T-helper 1 cell treated with Interleukin-12 subunit alpha and Interleukin-12 subunit beta and Interleukin-4 antibody, amounts not matched to agents 30 μg/mL and 1 μg/mL, for 36 hours (primary cell): Measurements from ENCODE around the gene NPIPA5.
"Not testable (repeated sequence)": the region's sequence is repeated elsewhere in the genome, so short reads cannot be mapped to it uniquely, and the experiment has no call there.

Experiments used
- H3K27ac Mint-ChIP-seq: one replicate; pipeline ENCODE4 v1.8.0; 2021; ENCODE audit warnings: mild to moderate bottlenecking, mixed read lengths
- H3K27me3 Mint-ChIP-seq: one replicate; pipeline ENCODE4 v1.8.0; 2021; ENCODE audit warnings: low read depth, mixed read lengths
- H3K36me3 Mint-ChIP-seq: one replicate; pipeline ENCODE4 v1.8.0; 2021; ENCODE audit warnings: low read depth, mixed read lengths
- H3K4me1 Mint-ChIP-seq: one replicate; pipeline ENCODE4 v1.8.0; 2021; ENCODE audit warnings: low read depth, mixed read lengths
- H3K4me3 Mint-ChIP-seq: one replicate; pipeline ENCODE4 v1.8.0; 2021; ENCODE audit warnings: mild to moderate bottlenecking, moderate library complexity, mixed read lengths
- H3K9me3 Mint-ChIP-seq: one replicate; pipeline ENCODE4 v1.8.0; 2021; ENCODE audit warnings: mixed read lengths

The NPIPA5 gene

GRCh38 chr16:15348721-15349120 is 29.4 kb downstream of the NPIPA5 start:
- H3K4me3 Mint-ChIP-seq, H3K4me1 Mint-ChIP-seq, H3K27me3 Mint-ChIP-seq, H3K36me3 Mint-ChIP-seq, H3K27ac Mint-ChIP-seq, H3K9me3 Mint-ChIP-seq: not testable (repeated sequence)

GRCh38 chr16:15342337-15342736 is 35.8 kb downstream of the NPIPA5 start:
- H3K27ac Mint-ChIP-seq, H3K4me1 Mint-ChIP-seq, H3K9me3 Mint-ChIP-seq, H3K4me3 Mint-ChIP-seq, H3K27me3 Mint-ChIP-seq, H3K36me3 Mint-ChIP-seq: not testable (repeated sequence)

GRCh38 chr16:15338986-15339385 is 39.1 kb downstream of the NPIPA5 start:
- not testable (repeated sequence) for H3K27me3 Mint-ChIP-seq, H3K4me1 Mint-ChIP-seq, H3K36me3 Mint-ChIP-seq, H3K4me3 Mint-ChIP-seq, H3K9me3 Mint-ChIP-seq, H3K27ac Mint-ChIP-seq

- not testable (repeated sequence) for H3K4me3 Mint-ChIP-seq, H3K9me3 Mint-ChIP-seq
Measured at GRCh38 chr16:15337974-15338605, 40.0 kb downstream of the NPIPA5 start.

GRCh38 chr16:15335609-15336008 is 42.5 kb downstream of the NPIPA5 start:
- not testable (repeated sequence) for H3K4me3 Mint-ChIP-seq, H3K9me3 Mint-ChIP-seq, H3K27ac Mint-ChIP-seq, H3K36me3 Mint-ChIP-seq, H3K4me1 Mint-ChIP-seq, H3K27me3 Mint-ChIP-seq

More at GRCh38 chr16:15337974-15338605, 40.0 kb downstream of the NPIPA5 start:
- not testable (repeated sequence) for H3K4me1 Mint-ChIP-seq, H3K27ac Mint-ChIP-seq, H3K36me3 Mint-ChIP-seq, H3K27me3 Mint-ChIP-seq

- not testable (repeated sequence) for H3K9me3 Mint-ChIP-seq, H3K27me3 Mint-ChIP-seq, H3K4me3 Mint-ChIP-seq, H3K4me1 Mint-ChIP-seq, H3K36me3 Mint-ChIP-seq, H3K27ac Mint-ChIP-seq
Measured at GRCh38 chr16:15333969-15334368, 44.1 kb downstream of the NPIPA5 start.

GRCh38 chr16:15330978-15331377 is 47.1 kb downstream of the NPIPA5 start:
- not testable (repeated sequence) for H3K4me3 Mint-ChIP-seq, H3K4me1 Mint-ChIP-seq, H3K27me3 Mint-ChIP-seq, H3K27ac Mint-ChIP-seq, H3K36me3 Mint-ChIP-seq, H3K9me3 Mint-ChIP-seq

- not testable (repeated sequence) for H3K4me3 Mint-ChIP-seq, H3K36me3 Mint-ChIP-seq, H3K9me3 Mint-ChIP-seq, H3K27ac Mint-ChIP-seq, H3K4me1 Mint-ChIP-seq, H3K27me3 Mint-ChIP-seq
Measured at GRCh38 chr16:15324954-15325353, 53.1 kb downstream of the NPIPA5 start.

- H3K27me3 Mint-ChIP-seq, H3K9me3 Mint-ChIP-seq, H3K4me3 Mint-ChIP-seq, H3K36me3 Mint-ChIP-seq, H3K27ac Mint-ChIP-seq, H3K4me1 Mint-ChIP-seq: not testable (repeated sequence)
Measured at GRCh38 chr16:15323373-15323772, 54.7 kb downstream of the NPIPA5 start.

- not testable (repeated sequence) for H3K27ac Mint-ChIP-seq, H3K4me3 Mint-ChIP-seq
Measured at GRCh38 chr16:15321221-15321620, 56.9 kb downstream of the NPIPA5 start.

GRCh38 chr16:15314562-15314961 is 63.5 kb downstream of the NPIPA5 start:
- H3K9me3 Mint-ChIP-seq = peaks cover 15% of the 10 kb centered on the region
- not testable (repeated sequence) for H3K36me3 Mint-ChIP-seq, H3K4me1 Mint-ChIP-seq, H3K27ac Mint-ChIP-seq, H3K4me3 Mint-ChIP-seq, H3K27me3 Mint-ChIP-seq

More at GRCh38 chr16:15321221-15321620, 56.9 kb downstream of the NPIPA5 start:
- not testable (repeated sequence) for H3K9me3 Mint-ChIP-seq, H3K36me3 Mint-ChIP-seq, H3K27me3 Mint-ChIP-seq, H3K4me1 Mint-ChIP-seq
